Upper lobe of right lung (tissue), 1 donor: Measurements from ENCODE around the gene TBC1D19. TPM values are rescaled to one million over a fixed set of nuclear protein-coding genes. Genes with fewer than 3 reads are reported as not detected.
"Not testable (repeated sequence)": the region's sequence is repeated elsewhere in the genome, so short reads cannot be mapped to it uniquely, and the experiment has no call there.

ENCODE experiments used
- ATAC-seq: fragments of 200-7000 bp; cut with Tn5 transposase; one replicate; pipeline ENCODE4 v1.9.1; 2020; ENCODE audit warnings: mild to moderate bottlenecking, moderate library complexity
- DNase-seq: peaks from one replicate; pipeline ENCODE4 v3.0.0-alpha.2; 2020
- H3K27ac ChIP-seq: fragments of 200-600 bp; one replicate; pipeline ENCODE4 v1.8.0; 2022
- H3K27me3 ChIP-seq: fragments of 200-600 bp; one replicate; pipeline ENCODE4 v1.8.0; 2022; ENCODE audit warnings: mild to moderate bottlenecking
- H3K36me3 ChIP-seq: fragments of 200-600 bp; one replicate; pipeline ENCODE4 v1.8.0; 2022
- H3K4me1 ChIP-seq: fragments of 200-600 bp; one replicate; pipeline ENCODE4 v1.8.0; 2022
- H3K4me3 ChIP-seq: fragments of 200-600 bp; one replicate; pipeline ENCODE4 v1.8.0; 2022; ENCODE audit warnings: mild to moderate bottlenecking
- H3K9me3 ChIP-seq: fragments of 200-600 bp; one replicate; pipeline ENCODE4 v1.8.0; 2022
- CTCF ChIP-seq: fragments of 200-600 bp; IDR thresholded peaks from one replicate; pipeline ENCODE4 v1.8.0; 2022; ENCODE audit warnings: antibody characterized with exemption
- intact Hi-C: fragments of 100-400 bp; cut with DNase I; formaldehyde crosslinking; loops from one replicate; pipeline ENCODE4 v1.11.0; 2022
- total RNA-seq: library from RNA; stranded (reverse); fragmentation: NEBNext Ultra II Directional; extraction: Animal tissue kit (Norgen Biotek cat#: 25700); gene quantifications from one replicate; pipeline ENCODE4 v1.2.1, GENCODE V29; 2021
- donor health status: DM: no; HTN: yes; CAD: no; lungs with severe emphysema.

Gene TBC1D19
- total RNA-seq, 1 donor from 2014 or later: 10.0 TPM

DNA sequence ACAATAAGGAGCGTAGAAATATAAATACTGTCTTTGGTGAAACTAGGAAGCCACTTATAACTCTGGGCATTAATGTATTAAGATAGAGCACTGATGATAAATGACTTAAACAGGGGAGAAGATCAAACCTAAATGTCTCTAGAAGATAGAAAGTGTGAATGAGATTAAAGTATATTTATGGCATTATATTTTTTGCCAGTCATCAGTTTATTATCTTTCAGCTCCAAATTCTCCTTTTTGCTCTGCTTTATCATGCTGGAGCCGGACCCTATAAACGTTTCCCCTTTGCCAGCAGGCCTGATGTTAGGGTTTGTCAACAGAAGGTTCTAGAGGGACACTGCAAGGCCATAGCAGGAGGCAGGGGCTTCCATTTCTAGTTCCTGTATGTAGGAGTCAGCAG, 76.4 kb downstream of the TBC1D19 start:
- Histone ChIP-seq H3K27ac (no peak overlapping the region), H3K4me3 (no peak overlapping the region), H3K36me3 (peaks cover 18% of the 10 kb centered on the region), H3K27me3 (no peaks in the 10 kb centered on the region), H3K4me1 (no peaks in the 10 kb centered on the region), H3K9me3 (no peaks in the 10 kb centered on the region)
- intact Hi-C loops: no loop called here
- no peak for ATAC-seq
- no peak for DNase-seq
- TF ChIP-seq CTCF: no peak

- Histone ChIP-seq H3K9me3 (no peaks in the 10 kb centered on the region), H3K36me3 (peaks cover 18% of the 10 kb centered on the region), H3K4me1 (no peaks in the 10 kb centered on the region), H3K27me3 (no peaks in the 10 kb centered on the region), H3K27ac (no peak overlapping the region), H3K4me3 (no peak overlapping the region)
- DNase-seq (no peak), ATAC-seq (no peak)
- intact Hi-C loops: no loop called here
- no peak for TF ChIP-seq CTCF
Observed at GRCh38 chr4:26663888-26664287, 80.0 kb downstream of the TBC1D19 start.

DNA sequence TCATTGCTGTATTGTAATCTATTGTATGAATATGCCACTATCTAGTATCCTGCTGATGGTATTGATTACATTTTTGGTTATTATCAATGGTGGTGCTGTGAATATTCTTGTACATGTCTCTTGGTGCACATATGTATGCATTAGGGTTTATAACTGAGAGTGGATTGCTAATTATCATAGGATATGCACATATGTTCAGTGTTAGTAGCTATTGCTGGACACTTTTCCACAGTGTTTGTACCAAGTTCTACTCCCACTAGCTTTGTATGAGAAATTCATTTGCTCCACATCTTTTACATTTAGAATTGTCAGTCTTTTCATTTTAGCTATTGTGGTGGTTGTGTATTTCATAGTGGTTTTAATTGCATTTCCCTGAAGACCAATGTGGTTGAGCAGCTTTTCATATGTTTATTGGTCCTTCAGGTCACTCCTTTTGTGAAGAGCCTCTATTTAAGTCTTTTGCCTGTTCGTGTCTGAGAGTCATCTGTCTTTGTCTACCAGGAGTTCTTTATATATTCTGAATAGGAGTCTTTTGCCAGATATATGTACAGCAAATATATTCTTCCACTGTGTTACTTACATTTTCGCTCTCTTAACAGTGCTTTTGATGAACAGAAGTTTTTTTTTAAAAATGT, 87.1 kb downstream of the TBC1D19 start:
- no peak overlapping the region for H3K27ac ChIP-seq
- intact Hi-C loops: no loop called here
- no peaks in the 10 kb centered on the region for H3K27me3 ChIP-seq
- H3K9me3 ChIP-seq: no peaks in the 10 kb centered on the region
- DNase-seq (no peak), ATAC-seq (no peak)
- H3K4me3 ChIP-seq: no peak overlapping the region
- TF ChIP-seq CTCF: no peak
- H3K4me1 ChIP-seq: no peaks in the 10 kb centered on the region
- H3K36me3 ChIP-seq: no peaks in the 10 kb centered on the region

GRCh38 chr4:26679040-26679695, 95.3 kb downstream of the TBC1D19 start:
- H3K27ac ChIP-seq, H3K27me3 ChIP-seq, H3K4me1 ChIP-seq, ATAC-seq, intact Hi-C loops, H3K4me3 ChIP-seq, H3K36me3 ChIP-seq, DNase-seq, H3K9me3 ChIP-seq: not testable (repeated sequence)

GRCh38 chr4:26682436-26682835, 98.6 kb downstream of the TBC1D19 start:
- intact Hi-C loops: no loop called here
- no peaks in the 10 kb centered on the region for H3K9me3 ChIP-seq
- H3K36me3 ChIP-seq: peaks cover 7% of the 10 kb centered on the region
- no peak for DNase-seq
- TF ChIP-seq CTCF: no peak
- H3K4me1 ChIP-seq: no peaks in the 10 kb centered on the region
- ATAC-seq: no peak
- no peak overlapping the region for H3K4me3 ChIP-seq
- H3K27me3 ChIP-seq: no peaks in the 10 kb centered on the region
- H3K27ac ChIP-seq: no peak overlapping the region

- Histone ChIP-seq H3K36me3 (peaks cover 7% of the 10 kb centered on the region), H3K9me3 (no peaks in the 10 kb centered on the region), H3K27me3 (no peaks in the 10 kb centered on the region), H3K4me3 (no peak overlapping the region), H3K27ac (no peak overlapping the region), H3K4me1 (no peaks in the 10 kb centered on the region)
- DNase-seq (no peak), ATAC-seq (no peak)
- TF ChIP-seq CTCF: no peak
- intact Hi-C loops: no loop called here
Observed at GRCh38 chr4:26685250-26685649, 101.4 kb downstream of the TBC1D19 start.
